HepG2 (cell line): Measurements from ENCODE around the gene MLLT11. TPM values are rescaled to one million over a fixed set of nuclear protein-coding genes. Genes with fewer than 3 reads are reported as not detected.

Experiments
- AHDC1 ChIP-seq: sonication (generic); formaldehyde crosslinking; IDR thresholded peaks from 2 replicates; pipeline ENCODE4 v1.5.1; 2020; ENCODE audit warnings: mild to moderate bottlenecking, missing genetic modification reagents, borderline replicate concordance
- ESRRA ChIP-seq: sonication (generic); formaldehyde crosslinking; IDR thresholded peaks from 2 replicates; pipeline ENCODE4 v1.5.1; 2020; ENCODE audit warnings: mild to moderate bottlenecking, low read depth, missing genetic modification reagents
- HNF4G ChIP-seq, 2 experiments: sonication (generic) in 1 of 2; formaldehyde crosslinking in 1 of 2; IDR thresholded peaks; 2 replicates each; pipeline versions ENCODE4 v1.4.0 to v1.6.1; 2011 to 2020; ENCODE audit warnings: borderline replicate concordance in 2 of 2, low read depth in 2 of 2, mild to moderate bottlenecking in 2 of 2, low read length in 1 of 2, missing genetic modification reagents in 1 of 2, moderate library complexity in 1 of 2
- NONO ChIP-seq, 2 experiments: fragments of 450-650 bp in 1 of 2; sonication (generic) in 1 of 2; formaldehyde crosslinking in 1 of 2; IDR thresholded peaks in 1 of 2; conservative IDR thresholded peaks in 1 of 2; 2 replicates each; pipeline versions ENCODE4 v1.6.1 to v1.8.0; 2017 to 2022; ENCODE audit warnings: mild to moderate bottlenecking in 1 of 2, missing genetic modification reagents in 1 of 2, moderate library complexity in 1 of 2
- NR0B2 ChIP-seq: sonication (generic); formaldehyde crosslinking; IDR thresholded peaks from 2 replicates; pipeline ENCODE4 v1.4.0; 2020; ENCODE audit warnings: mild to moderate bottlenecking, missing genetic modification reagents
- RARG ChIP-seq: sonication (generic); formaldehyde crosslinking; IDR thresholded peaks from 2 replicates; pipeline ENCODE4 v1.4.0; 2020; ENCODE audit warnings: low read depth, mild to moderate bottlenecking, missing genetic modification reagents
- RELA ChIP-seq: sonication (generic); formaldehyde crosslinking; IDR thresholded peaks from 2 replicates; pipeline ENCODE4 v1.4.0; 2020; ENCODE audit warnings: missing genetic modification reagents
- SOX13 ChIP-seq, 3 experiments: fragments of 450-650 bp in 1 of 3; sonication (generic) in 1 of 3; formaldehyde crosslinking in 1 of 3; IDR thresholded peaks in 2 of 3; conservative IDR thresholded peaks in 1 of 3; 2 replicates each; pipeline versions ENCODE4 v1.5.0 to v1.6.1; 2016 to 2020; ENCODE audit warnings: antibody characterized with exemption in 1 of 3, mild to moderate bottlenecking in 1 of 3, missing compliant biosample characterization in 1 of 3, missing genetic modification reagents in 1 of 3, moderate library complexity in 1 of 3
- SP2 ChIP-seq: sonication (generic); formaldehyde crosslinking; IDR thresholded peaks from 2 replicates; pipeline ENCODE4 v1.5.1; 2020; ENCODE audit warnings: mild to moderate bottlenecking, missing genetic modification reagents
- TERF1 ChIP-seq: sonication (generic); formaldehyde crosslinking; IDR thresholded peaks from 2 replicates; pipeline ENCODE4 v1.8.0; 2022; ENCODE audit warnings: mild to moderate bottlenecking, missing genetic modification reagents, moderate library complexity
- TFE3 ChIP-seq: IDR thresholded peaks from 2 replicates; pipeline ENCODE4 v1.6.1; 2016
- ZBTB7A ChIP-seq: sonication (generic); formaldehyde crosslinking; IDR thresholded peaks from 2 replicates; pipeline ENCODE4 v1.8.0; 2022; ENCODE audit warnings: mild to moderate bottlenecking, missing genetic modification reagents
- ZC3H13 ChIP-seq: sonication (generic); formaldehyde crosslinking; IDR thresholded peaks from 2 replicates; pipeline ENCODE4 v1.8.1; 2023; ENCODE audit warnings: mild to moderate bottlenecking, missing genetic modification reagents, moderate library complexity
- ZNF18 ChIP-seq: sonication (generic); formaldehyde crosslinking; IDR thresholded peaks from 2 replicates; pipeline ENCODE4 v1.8.0; 2022; ENCODE audit warnings: mild to moderate bottlenecking, missing genetic modification reagents; ENCODE audit not compliant: insufficient replicate concordance
- polyA plus RNA-seq, 8 experiments: library from polyadenylated mRNA; depleted of rRNA in 3 of 8; stranded (reverse) in 7 of 8; unstranded in 1 of 8; fragments of >200 nt; fragmentation: Illumina TruSeq in 4 of 8; extraction: Trizol in 4 of 8; gene quantifications; 2 replicates each; pipeline versions ENCODE4 v1.2.1 to v1.2.3, GENCODE V29; 2011 to 2016; ENCODE audit warnings: low read depth in 4 of 8, missing spikeins in 1 of 8, mixed read lengths in 1 of 8; ENCODE audit not compliant: insufficient read depth in 1 of 8
- total RNA-seq, 5 experiments: library from RNA; depleted of rRNA; stranded (reverse); fragments of >200 nt; fragmentation: Illumina TruSeq; extraction: Trizol; gene quantifications; 2 replicates each; pipeline ENCODE4 v1.2.3, GENCODE V29; 2016; ENCODE audit warnings: low read depth in 1 of 5

Gene MLLT11
- total and polyA plus RNA-seq, 2 of the 13 experiments (the other 11 are each of a cell fraction or from before 2014, with no cell fraction given): 0.21 to 0.22 TPM

GRCh38 chr1:151059109-151060006, 839 bp upstream of the MLLT11 start, which contains the start of gene CDC42SE1 (continued):
- TF ChIP-seq SOX13 (IDR thresholded peaks at IDR 0.05) (no peak), SOX13 (CRISPR knock-in tag; conservative IDR thresholded peaks at IDR 0.05 in 1 of 2, IDR thresholded peaks at IDR 0.05 in 1 of 2) (peak in 1 of 2 experiments; percentile 66; a peak in 2 of 4 replicates), RARG (CRISPR knock-in tag) (no peak), ZNF18 (no peak), HNF4G (IDR thresholded peaks at IDR 0.05; ENCODE audit: borderline replicate concordance, low read depth, low read length) (no peak), HNF4G (CRISPR knock-in tag; IDR thresholded peaks at IDR 0.05; ENCODE audit: borderline replicate concordance, low read depth) (peak; percentile 61; the same call in 1 of the 2 replicates), TERF1 (CRISPR knock-in tag) (no peak), NR0B2 (CRISPR knock-in tag) (no peak), RELA (CRISPR knock-in tag) (no peak), ZBTB7A (peak; percentile 86), AHDC1 (CRISPR knock-in tag) (no peak), TFE3 (CRISPR knock-in tag) (peak; percentile 42; the same call in 1 of the 2 replicates), ZC3H13 (CRISPR knock-in tag) (peak; percentile 84; the same call in 1 of the 2 replicates), SP2 (0 out of 2 replicates have a peak, but pooled peaks have one; percentile 16), NONO (IDR thresholded peaks at IDR 0.05) (no peak), NONO (CRISPR knock-in tag; conservative IDR thresholded peaks at IDR 0.05) (peak; percentile 81), ESRRA (CRISPR knock-in tag) (peak; percentile 59; the same call in 1 of the 2 replicates)
